ENCODE measurements around the gene SRR. TPM values are rescaled to one million over a fixed set of nuclear protein-coding genes. Genes with fewer than 3 reads are reported as not detected.

SRR gene
- total RNA-seq, 3 donors from 2014 or later: 9.7 to 13.3 (median 10.2) TPM

- intact Hi-C loops (cut with DNase I; ENCODE audit: low total_unique reads): no loop called here
- no peak for TF ChIP-seq POLR2A (IDR thresholded peaks at IDR 0.05)
- TF ChIP-seq CTCF (IDR thresholded peaks at IDR 0.05): no peak
- no peak for TF ChIP-seq POLR2AphosphoS5 (IDR thresholded peaks at IDR 0.05)
- H3K9me3 ChIP-seq: no peaks in the 10 kb centered on the region
- H3K27me3 ChIP-seq: no peaks in the 10 kb centered on the region
- no peaks in the 10 kb centered on the region for H3K4me1 ChIP-seq
- no peak for DNase-seq (ENCODE audit: low spot score in 2 of 2)
- no peak overlapping the region for H3K4me3 ChIP-seq
- no peak overlapping the region for H3K27ac ChIP-seq
- no peaks in the 10 kb centered on the region for H3K36me3 ChIP-seq
Observed at GRCh38 chr17:2295575-2295974, 8.2 kb upstream of the SRR start.

GRCh38 chr17:2297023-2297422 lies 6.7 kb upstream of the SRR start:
- Histone ChIP-seq H3K4me3 (no peak overlapping the region), H3K27ac (no peak overlapping the region), H3K36me3 (no peaks in the 10 kb centered on the region), H3K27me3 (no peaks in the 10 kb centered on the region), H3K4me1 (no peaks in the 10 kb centered on the region), H3K9me3 (no peaks in the 10 kb centered on the region)
- DNase-seq (ENCODE audit: low spot score in 2 of 2): no peak
- TF ChIP-seq POLR2A (IDR thresholded peaks at IDR 0.05) (no peak), CTCF (IDR thresholded peaks at IDR 0.05) (no peak), POLR2AphosphoS5 (IDR thresholded peaks at IDR 0.05) (no peak)
- intact Hi-C loops (cut with DNase I; ENCODE audit: low total_unique reads): no loop called here

GRCh38 chr17:2299136-2299535 lies 4.6 kb upstream of the SRR start:
- no peak for TF ChIP-seq POLR2A (IDR thresholded peaks at IDR 0.05)
- DNase-seq (ENCODE audit: low spot score in 2 of 2): no peak
- intact Hi-C loops (cut with DNase I; ENCODE audit: low total_unique reads): no loop called here
- H3K4me1 ChIP-seq: no peaks in the 10 kb centered on the region
- H3K4me3 ChIP-seq: no peak overlapping the region
- H3K36me3 ChIP-seq: no peaks in the 10 kb centered on the region
- H3K27ac ChIP-seq: no peak overlapping the region
- H3K9me3 ChIP-seq: no peaks in the 10 kb centered on the region
- H3K27me3 ChIP-seq: no peaks in the 10 kb centered on the region

GRCh38 chr17:2299756-2300155 lies 4.0 kb upstream of the SRR start:
- Histone ChIP-seq H3K4me3 (no peak overlapping the region), H3K36me3 (no peaks in the 10 kb centered on the region), H3K27me3 (no peaks in the 10 kb centered on the region), H3K27ac (no peak overlapping the region), H3K4me1 (no peaks in the 10 kb centered on the region), H3K9me3 (no peaks in the 10 kb centered on the region)
- TF ChIP-seq POLR2AphosphoS5 (IDR thresholded peaks at IDR 0.05) (no peak), CTCF (IDR thresholded peaks at IDR 0.05) (no peak), POLR2A (IDR thresholded peaks at IDR 0.05) (no peak)
- no peak for DNase-seq (ENCODE audit: low spot score in 2 of 2)
- intact Hi-C loops (cut with DNase I; ENCODE audit: low total_unique reads): no loop called here

- no peaks in the 10 kb centered on the region for H3K27me3 ChIP-seq
- H3K4me1 ChIP-seq: no peaks in the 10 kb centered on the region
- TF ChIP-seq CTCF (IDR thresholded peaks at IDR 0.05): no peak
- TF ChIP-seq POLR2A (IDR thresholded peaks at IDR 0.05): no peak
- no peak for TF ChIP-seq POLR2AphosphoS5 (IDR thresholded peaks at IDR 0.05)
- intact Hi-C loops (cut with DNase I; ENCODE audit: low total_unique reads): no loop called here
- no peak for DNase-seq (ENCODE audit: low spot score in 2 of 2)
- no peaks in the 10 kb centered on the region for H3K36me3 ChIP-seq
- H3K9me3 ChIP-seq: no peaks in the 10 kb centered on the region
- peak overlapping the region; percentile 87 to 96 for H3K27ac ChIP-seq
- H3K4me3 ChIP-seq: peak overlapping the region; percentile 76 to 91 (median 90)
Observed at GRCh38 chr17:2302778-2303203, 959 bp upstream of the SRR start.

- Histone ChIP-seq H3K27ac (no peak overlapping the region), H3K36me3 (no peaks in the 10 kb centered on the region), H3K4me1 (peaks cover 0 to 5% of the 10 kb centered on the region in 2 donors), H3K27me3 (no peaks in the 10 kb centered on the region), H3K4me3 (no peak overlapping the region), H3K9me3 (no peaks in the 10 kb centered on the region)
- no peak for DNase-seq (ENCODE audit: low spot score in 2 of 2)
- no peak for TF ChIP-seq POLR2AphosphoS5 (IDR thresholded peaks at IDR 0.05)
- TF ChIP-seq CTCF (IDR thresholded peaks at IDR 0.05): no peak
- TF ChIP-seq POLR2A (IDR thresholded peaks at IDR 0.05): no peak
- intact Hi-C loops (cut with DNase I; ENCODE audit: low total_unique reads): no loop called here
Observed at GRCh38 chr17:2304931-2305330, 1.2 kb downstream of the SRR start.

Data from breast epithelium (tissue), 4 donors.